Measurements from ENCODE around the gene SPPL2B.

The SPPL2B gene

DNA sequence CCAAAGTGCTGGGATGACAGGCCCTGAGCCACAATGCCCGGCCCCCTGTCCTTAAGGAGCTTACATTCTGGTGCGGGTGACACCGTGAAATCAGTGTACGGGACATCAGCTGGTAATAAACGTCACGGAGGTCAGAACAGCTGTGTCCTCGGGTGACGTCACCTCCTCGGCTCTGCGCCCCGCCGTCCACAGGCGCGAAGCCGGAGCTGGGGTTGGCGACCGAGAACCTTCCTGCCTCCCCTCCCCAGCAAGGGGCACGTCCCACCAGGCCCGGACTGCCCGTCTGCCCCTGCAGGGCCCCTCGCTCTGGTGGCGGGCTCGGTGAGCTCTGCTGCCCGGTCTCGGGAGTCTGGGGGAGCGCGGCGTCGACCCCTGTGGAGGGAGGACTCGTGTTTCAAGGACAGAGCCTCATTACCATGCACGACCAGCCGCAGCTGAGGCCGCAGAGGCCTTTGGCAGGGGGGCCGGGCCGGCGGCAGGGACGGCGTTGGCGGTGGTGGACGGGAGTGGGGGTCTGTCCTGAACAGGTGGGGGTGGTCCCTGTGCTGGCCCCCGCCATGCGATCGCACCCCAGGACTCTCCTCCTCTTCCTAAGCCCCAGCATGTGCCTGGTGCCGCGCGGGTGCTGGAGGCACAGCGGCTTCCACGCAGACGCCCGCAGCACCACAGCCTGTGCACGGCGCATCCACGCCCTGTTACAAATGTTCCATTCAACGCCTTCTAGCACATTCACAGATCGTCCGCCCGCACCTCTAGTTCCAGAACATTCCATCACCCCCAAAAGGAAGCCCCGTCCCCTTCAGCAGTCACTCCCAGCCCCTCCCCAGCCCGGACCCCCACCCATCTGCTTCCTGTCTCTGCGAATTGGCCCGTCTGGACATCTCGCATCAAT, 25.9 kb upstream of the SPPL2B start:
- FAIRE-seq: no peak

DNA sequence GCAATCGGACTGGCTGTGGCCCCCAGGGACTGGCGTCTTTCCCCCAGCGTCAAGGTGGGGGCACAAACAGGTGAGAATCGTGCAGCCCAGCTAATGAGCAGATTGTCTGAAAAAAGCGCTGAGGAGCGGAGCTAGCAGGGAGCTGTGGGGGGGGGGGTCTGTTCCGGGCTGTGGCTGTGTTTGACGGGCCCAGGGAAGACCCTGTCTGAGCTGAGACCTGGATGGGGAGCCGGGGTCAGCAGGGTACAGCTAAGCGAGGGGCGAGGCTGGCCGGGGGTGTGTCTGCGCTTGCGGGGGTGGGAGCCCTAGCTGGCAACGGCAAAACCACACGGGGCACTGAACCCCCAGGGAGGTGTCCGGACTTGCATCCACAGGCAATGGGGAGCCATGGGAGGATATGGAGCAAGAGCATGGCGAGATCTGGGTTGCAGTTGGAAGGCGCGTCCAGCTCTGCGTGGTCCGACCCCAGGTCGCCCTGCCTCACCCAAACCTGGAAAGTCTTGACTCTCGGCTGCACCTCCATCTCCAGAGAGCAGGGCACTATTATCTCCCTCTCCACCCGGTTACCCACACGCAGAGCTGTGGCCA, 25.2 kb upstream of the SPPL2B start:
- no peak for FAIRE-seq

DNA sequence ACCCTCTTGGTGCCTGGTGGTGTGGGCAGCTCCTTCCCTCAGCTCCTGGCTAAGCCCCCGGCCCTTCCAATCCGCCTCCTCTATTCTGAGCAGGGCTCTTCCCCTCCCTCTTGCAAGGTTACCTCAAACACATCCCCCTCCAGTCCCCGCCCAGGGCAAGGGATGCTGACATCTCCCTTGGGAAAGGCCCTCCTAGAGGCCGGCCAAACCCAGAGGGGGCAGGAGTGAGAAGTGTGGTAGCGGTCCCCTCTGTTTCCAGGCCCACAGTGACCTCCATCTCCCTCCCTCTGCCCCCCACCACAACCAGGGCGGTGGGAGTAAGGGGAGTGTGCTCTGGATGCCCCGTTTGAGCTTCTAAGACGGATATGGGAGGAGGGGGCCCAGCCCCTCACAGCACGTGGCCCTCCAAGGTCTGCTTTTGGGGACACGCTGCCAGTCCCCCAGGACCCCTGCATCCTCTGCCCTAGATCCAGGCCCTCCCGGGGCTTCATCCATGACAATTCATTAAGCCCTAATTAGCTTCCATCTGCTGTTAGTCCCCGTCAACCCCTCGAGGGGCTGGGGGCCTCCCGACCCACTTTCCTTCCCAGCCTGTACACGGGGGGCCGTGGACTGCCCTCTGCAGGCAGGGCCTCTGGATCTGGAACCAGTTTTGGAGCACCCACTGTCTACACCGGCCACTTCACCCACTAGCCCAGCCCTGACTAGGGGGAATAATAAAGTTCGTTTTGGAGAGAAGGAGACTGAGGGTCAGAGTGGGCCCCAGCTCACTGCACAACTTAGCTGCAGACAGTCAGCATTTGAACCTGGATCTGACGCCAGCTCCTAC, 22.8 kb upstream of the SPPL2B start:
- FAIRE-seq: no peak

DNA sequence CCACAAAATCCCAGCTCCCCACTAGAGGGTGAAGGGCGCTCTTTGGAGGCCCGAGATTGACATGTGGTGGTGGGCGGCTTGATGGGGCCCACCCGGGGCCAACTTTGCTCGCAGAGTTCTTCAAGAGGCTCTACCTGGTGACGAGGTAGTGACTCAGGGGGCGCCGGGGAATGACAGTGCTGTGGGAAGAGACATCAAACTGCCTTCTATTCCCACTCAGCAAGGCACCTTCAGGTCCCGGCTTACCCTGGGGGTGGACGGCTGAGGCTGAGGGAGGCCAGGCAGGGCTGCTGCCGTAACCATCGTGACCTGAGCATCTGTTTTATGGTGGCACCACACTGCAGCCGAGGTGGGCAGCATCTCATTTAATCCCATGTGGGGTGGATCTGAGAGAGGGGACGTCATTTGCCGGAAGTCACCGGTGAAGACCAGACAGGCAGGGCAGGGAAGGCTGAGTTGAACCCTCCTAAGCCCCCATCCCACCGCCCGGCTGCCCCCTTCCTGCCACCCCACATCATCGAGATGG, 22.1 kb upstream of the SPPL2B start:
- FAIRE-seq: no peak

DNA sequence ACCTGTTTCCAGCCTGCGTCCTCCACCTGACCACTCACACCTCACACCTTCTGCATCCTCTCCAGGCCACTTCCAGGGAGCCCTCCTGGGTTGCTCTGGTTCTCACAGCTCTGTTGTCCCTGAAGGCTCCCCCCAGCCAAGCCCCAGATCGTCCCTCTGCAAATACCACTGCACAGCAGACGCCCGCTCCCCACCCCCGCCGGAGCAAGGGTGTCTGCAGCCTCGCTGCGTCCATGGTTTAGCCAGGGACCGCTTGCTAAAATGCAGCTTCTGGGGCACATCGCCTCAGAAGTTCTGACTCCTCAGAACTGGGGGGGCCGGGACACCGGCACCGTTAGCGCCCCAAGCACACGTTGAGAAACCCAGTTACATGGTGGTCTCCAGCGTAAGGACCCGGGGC, 21.5 kb upstream of the SPPL2B start:
- FAIRE-seq: no peak

DNA sequence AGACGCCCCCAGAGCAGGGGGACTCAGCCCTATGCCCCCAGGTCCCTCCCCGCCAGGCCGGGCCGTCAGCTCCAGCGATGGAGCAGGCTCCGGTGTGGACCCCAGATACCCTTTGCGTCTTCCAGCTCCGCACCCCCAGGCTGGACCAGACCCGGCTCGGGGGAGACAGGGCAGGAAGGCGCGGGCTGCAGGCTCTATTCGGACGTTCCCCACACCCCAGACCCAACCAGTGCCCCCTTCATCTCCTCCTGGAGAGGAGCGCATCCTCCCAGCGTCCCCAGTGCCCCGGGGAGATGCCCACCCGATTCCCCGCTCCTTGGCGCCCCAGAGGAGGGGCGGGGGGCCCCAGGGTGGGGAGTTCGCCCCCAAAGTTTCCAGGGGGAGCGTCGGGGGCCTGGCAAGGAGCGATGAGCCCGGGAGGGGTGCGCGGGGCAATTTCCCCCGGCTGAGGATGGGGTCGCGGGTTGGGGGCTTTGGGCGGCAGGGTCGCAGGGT, 20.9 kb upstream of the SPPL2B start:
- no peak for FAIRE-seq

DNA sequence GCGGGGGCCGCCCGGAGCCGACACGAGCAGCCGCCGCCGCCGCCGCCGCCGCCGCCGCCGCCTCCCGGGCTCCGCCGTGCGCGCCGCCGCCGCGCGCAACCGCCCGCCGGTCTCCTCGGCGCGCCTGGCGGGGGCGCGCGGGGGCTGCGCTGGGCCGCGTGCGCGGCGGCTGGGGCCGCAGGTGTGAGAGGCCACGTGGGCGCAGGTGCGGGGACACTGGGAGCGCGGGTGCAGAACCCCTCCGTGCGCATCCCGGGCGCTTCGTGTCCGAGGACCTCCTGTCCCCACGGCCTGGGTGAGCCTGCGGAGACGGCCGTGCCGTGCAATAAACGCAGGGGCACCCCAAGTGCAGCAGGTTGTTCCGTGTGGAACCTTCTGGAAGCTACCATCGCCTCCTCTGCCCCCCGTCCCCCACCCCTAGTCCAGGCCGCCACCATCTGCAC, 20.3 kb upstream of the SPPL2B start, which contains the start of gene LINGO3:
Gene LINGO3 (minus strand): TSS at position 41 of the 443 bp plus-strand sequence. CDS start 16,378 bp downstream, outside the sequence.
- FAIRE-seq: no peak

DNA sequence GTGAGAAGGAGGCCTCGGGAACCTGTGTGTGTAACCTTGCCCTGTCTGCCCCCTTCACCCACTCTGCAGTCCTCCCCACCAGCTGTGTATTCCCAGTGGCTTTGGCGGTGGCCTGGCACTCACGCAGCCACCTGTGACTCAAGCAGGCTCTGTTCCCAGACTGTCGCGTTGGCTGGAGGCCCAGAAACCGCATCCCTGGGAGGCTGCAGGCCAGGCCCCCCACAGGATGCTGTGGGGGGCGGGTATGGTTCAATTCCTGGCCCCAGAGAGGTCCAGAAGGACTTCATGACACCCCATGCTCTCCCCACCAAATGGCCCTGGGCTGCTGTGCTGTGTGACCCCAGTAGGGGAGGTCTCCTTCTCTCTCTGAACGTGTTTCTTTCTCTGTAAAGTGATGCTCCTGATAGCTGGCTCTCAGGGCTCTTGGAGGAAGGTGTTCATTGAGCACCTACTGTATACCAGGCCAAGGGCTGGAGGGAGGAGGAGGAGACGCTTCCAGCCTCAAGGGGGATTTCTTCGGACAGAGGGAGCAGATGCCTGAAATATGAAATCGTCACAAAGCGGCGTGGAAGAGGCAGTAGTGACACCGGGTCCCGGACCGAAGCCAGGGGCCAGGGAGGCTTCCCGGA, 18.6 kb upstream of the SPPL2B start:
- no peak for FAIRE-seq

DNA sequence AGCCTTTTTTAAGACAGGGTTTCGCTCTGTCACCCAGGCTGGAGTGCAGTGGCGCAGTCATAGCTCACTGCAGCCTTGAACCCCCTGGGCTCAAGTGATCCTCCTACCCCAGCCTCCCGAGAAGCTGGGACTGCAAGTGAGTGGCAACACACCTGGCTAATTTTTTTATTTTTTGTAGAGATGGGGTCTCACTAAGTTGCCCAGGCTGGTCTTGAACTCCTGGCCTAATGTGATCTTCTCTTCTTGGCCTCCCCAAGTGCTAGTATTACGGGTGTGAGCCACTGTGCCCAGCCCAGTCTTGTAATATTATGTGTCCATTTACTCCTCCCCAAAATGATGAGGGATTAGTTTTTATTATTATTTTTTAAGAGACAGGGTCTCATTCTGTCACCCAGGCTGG, 17.4 kb upstream of the SPPL2B start:
- no peak for FAIRE-seq

DNA sequence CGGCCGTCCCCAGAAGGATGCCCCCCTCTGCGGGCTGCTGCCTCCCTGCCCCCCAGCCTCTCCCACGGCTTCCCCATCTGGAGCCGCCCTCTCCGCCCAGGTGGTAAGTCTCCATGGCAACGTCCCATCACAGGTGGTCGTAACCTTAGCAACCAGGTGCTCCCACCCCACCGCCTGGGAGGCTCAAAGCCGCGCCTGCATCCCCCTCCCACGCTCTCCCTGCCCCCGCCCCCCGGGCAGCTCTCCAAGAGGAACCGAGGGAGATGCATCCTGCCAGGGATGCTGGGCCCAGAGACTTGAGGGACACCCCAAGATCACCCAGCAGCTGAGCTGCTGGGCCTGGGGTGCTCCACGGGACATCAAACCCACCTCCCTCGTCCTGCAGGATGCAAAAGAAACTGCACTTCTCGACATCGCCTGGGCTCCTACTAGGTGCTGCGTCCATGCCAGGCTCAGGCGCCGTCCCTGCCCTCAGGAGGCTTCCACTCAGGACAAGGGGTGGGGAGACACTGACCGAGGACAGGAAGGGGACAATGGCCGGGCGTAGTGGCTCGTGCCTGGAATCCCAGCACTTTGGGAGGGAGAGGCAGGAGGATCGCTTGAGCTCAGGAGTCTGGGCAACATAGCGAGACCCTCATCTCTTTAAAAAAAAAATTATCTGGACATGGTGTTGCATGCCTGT, 15.5 kb upstream of the SPPL2B start:
- FAIRE-seq: no peak

DNA sequence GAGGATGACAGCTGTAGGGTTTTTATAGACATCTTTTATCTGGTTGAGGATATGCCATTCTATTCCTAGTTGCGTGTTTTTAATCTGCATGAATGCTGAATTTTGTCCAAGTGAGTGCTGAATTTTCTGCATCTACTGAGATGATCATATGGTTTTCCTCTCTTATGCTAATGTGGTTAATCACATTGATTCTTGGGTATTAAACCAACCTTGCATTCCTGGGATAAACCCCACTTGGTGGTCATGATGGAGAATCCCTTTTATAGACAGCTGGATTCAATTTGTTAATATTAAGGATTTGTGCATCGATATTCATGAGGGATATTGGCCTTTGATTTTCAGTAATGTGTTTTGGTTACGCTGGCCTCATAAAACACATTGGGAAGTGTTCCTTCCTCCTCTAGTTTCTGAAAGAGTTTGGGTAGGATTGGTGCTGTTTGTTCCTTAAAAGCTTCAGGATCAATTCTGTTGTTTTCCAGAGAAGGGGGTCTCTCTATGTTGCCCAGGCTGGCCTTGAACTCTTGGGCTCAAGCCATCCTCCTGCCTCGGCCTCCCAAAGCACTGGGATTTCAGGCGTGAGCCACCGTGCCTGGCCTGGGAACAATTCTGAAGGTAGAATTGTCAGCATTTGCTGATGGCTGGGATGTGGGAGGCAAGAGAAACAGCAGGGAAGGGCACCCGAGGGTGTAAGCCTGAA, 13.2 kb upstream of the SPPL2B start:
- FAIRE-seq: no peak

DNA sequence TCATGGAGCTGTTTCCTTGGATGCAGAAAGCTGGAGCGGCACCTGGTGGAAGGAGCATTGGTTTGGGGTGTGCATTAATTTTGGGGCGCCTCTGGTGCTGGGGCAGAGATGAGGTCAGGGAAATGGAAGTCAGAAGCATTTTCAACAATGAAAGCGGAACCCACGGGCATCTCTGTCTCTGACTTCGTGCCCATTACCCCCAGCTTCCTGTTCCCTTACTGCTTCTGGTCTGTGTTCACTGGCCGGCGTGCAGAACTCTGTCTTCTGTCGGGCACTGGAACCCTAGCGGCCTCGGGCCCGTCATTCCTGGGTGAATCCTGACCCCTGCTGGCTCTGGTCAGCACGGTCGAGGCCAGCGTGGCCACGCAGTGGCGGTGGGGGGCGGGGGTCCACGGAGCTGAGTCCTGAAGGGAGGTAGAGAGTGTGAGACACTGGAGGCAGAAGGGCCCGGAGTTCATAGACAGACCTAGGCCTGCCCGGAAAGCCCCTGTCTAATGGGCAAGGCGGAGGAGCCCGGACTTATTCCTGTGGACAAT, 12.6 kb upstream of the SPPL2B start:
- FAIRE-seq: no peak

DNA sequence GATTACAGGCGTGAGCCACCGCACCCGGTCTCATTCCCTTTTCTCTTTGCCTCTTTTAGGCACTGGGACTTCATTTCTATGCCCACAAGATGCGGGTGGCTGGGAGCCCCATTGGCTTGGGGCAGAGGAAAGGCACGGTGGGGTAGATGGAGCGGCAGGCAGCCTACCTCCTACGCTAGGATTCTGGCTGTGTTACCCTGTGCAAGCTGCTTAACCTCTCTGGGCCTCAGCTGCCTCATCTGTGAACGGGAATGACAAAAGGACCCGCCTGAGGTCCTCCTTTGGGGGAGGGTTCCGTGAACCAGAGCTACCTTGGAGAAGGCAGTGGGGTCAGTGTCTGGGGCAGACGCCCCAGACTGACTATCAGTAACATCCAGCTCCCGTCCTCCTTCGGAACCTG, 11.2 kb upstream of the SPPL2B start:
- FAIRE-seq: no peak

DNA sequence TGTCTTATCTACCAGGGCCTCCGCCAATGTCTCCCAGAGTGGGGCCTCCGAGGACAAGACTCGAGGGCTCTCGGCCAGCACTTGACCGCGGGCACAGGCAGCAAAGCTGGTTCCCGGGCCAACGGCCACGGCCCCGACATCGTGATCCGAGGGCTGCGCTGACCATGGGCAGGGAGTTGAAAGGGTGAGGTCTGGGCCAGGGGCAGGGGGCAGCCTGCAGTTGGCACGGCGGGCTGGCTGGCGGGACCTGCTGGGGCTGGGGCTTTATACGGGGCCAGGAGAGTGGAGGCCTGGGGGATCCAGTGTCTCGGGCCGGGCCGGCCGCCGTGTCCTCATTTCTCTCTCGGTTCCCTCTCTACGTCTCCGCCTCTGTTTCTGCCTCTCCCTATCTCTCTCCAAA, 10.7 kb upstream of the SPPL2B start:
- no peak for FAIRE-seq

DNA sequence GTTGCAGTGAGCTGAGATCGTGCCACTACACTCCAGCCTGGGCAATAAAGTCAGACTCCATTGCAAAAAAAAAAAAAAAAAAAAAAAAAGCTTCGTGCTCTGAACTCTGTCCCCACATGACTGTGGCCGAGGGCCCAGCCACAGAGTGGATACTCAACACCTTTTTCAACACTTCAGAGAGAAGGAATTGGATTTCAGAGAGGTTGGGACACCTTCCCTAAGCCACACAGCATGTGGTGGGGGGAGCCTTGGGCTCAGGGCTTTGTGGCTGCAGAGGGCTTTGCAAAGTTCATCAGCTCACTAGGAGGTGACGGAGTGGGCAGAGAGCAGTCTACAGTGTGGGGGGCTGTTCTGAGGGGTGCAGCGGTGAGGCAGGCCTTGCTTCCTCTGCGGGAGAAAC, 9.6 kb upstream of the SPPL2B start:
- no peak for FAIRE-seq

DNA sequence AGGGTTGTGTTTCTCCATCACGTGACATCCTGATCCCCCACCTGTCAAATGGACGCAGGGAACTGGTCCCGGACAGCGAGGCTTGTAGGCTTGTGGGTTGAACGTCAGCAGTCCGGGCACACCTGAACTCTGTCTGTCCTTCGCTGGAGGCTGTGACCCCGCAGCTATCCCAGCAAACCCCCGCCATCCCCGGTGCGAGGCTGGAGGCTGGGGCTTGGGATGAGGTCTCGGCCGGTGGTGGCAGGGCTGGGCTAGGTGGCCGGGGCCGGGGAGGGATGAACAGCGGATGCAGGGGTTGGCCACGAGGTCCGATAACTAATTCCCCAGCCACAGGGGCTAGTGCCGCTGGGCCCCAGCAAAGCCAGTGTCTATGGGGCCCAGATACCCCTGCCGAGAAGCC, 8.9 kb upstream of the SPPL2B start:
- FAIRE-seq: no peak

DNA sequence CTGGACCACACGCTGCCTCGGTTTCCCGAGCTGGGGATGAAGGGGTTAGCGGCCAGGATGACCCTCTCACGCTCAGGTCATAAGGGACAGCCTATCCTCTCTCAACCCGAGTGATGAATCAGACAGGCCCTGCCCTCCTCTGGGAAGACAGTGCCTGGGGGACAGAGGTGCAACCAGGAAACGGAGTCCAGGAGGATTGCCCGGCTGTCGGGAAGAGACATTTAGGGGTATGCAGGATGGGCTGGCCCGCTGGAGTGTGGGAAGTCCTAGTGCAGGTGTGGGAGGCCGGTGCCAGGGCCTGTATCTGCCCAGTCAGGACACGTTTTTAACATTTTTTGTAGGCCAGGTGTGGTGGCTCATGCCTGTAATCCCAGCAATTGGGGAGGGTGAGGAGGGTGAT, 8.4 kb upstream of the SPPL2B start:
- FAIRE-seq: no peak

DNA sequence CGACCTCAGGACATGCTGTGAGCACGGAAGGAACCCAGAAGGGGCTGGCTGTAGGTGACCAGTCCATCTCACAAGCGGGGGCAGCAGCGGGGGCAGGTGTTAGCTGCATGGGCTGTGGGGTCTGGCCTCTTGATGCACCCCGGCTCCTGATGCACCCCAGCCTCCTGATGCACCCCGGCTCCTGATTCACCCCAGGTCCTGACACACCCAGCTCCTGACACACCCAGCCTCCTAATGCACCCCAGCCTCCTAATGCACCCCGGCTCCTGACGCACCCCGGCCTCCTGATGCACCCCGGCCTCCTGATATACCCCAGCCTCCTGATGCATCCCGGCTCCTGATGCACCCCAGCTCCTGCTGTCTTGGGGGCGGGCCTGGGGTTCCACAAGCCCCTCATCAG, 7.5 kb upstream of the SPPL2B start:
- FAIRE-seq: no peak

DNA sequence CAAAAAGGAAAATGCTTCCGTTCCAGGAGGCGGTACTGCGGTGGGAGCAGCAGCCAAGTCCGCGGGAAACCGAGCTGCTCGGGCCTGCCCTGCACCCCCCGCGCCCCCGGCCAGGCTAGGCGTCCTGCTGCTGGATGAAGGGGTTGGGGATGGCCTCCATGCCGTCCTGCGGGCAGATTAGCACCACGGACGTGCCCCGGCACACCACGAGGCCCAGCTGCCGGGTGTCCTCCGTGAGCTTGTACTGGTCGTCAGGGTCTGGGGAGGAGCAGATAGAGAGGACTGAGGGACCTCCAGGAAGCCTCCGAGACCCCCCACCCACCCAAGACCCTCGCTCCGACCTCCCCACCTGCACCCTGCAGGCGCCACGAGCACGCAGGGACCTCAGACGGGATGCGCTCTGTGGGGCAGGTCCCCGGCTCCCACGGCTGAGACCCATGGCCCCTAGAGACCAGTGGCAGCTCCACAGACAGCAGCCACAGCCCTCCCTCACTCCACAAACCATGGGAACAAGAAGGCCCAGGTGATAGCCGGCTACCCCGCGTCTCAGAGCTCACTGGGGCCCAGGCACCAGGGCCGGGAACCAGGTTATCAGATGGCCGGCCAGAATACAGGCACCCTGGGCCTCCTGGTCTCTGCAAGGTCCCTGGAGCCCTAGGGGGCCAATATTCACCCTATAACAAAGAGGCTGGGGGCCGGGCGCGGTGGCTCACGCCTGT, 6.8 kb upstream of the SPPL2B start:
- FAIRE-seq: no peak

DNA sequence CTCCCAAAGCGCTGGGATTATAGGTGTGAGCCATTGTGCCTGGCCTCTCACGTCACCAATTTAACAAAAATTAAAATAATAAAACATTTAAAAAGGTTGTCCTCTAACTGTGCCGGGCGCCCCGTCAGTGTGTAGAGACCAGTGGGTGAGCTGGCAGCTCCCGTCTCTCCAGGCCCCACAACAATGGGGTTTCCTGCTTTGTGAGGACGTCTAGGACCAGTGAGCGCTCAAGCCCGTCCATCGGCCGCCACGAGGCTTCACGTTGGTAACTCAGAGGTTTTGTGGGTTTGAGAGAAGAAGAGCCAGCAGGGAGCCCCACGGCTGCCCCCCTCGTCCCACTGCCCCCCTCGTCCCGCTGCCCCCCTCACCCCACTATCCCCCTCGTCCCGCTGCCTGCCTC, 4.8 kb upstream of the SPPL2B start:
- FAIRE-seq: no peak

Data from islet of Langerhans (tissue), 1 donor.